Body of pancreas (tissue), 4 donors: ENCODE data around the gene ZNF862.

ENCODE experiments used
- POLR2A ChIP-seq, 3 donors: fragments of 450-650 bp; IDR thresholded peaks; one replicate each; pipeline ENCODE4 v1.6.1; 2016; ENCODE audit warnings: antibody characterized with exemption in 3 of 3, mild to moderate bottlenecking in 2 of 3
- TF ChIP-seq, protein P1 (sequence below), 7 experiments: fragments of 450-650 bp in 4 of 7; fragments of 200-600 bp in 3 of 7; sonication (generic) in 3 of 7; IDR thresholded peaks; one replicate each; pipeline ENCODE4 v1.5.1; 2016 to 2019; ENCODE audit warnings: antibody characterized with exemption in 7 of 7

DNA sequence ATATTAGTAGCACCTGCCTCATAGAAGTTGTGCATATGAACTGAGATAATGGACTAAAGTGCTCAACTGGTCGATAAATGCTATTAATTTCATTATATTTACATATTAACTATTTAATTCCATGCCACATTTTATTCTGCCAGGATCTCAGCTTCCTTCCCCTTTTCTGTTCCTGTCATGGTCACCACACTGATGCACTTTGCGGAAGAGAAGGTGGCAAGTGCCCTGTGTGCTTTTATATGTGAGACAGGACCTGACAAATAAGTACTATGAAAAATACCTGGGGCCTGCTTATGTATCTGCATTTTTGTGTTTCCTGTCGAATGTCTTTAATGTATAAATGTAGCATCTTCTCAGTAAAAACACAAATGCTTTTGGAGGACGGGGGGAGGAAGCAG, 47.8 kb downstream of the ZNF862 start:
- TF ChIP-seq, protein P1, sequence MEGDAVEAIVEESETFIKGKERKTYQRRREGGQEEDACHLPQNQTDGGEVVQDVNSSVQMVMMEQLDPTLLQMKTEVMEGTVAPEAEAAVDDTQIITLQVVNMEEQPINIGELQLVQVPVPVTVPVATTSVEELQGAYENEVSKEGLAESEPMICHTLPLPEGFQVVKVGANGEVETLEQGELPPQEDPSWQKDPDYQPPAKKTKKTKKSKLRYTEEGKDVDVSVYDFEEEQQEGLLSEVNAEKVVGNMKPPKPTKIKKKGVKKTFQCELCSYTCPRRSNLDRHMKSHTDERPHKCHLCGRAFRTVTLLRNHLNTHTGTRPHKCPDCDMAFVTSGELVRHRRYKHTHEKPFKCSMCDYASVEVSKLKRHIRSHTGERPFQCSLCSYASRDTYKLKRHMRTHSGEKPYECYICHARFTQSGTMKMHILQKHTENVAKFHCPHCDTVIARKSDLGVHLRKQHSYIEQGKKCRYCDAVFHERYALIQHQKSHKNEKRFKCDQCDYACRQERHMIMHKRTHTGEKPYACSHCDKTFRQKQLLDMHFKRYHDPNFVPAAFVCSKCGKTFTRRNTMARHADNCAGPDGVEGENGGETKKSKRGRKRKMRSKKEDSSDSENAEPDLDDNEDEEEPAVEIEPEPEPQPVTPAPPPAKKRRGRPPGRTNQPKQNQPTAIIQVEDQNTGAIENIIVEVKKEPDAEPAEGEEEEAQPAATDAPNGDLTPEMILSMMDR (IDR thresholded peaks at IDR 0.05), result no peak
- no peak for TF ChIP-seq POLR2A (IDR thresholded peaks at IDR 0.05)
